Activated naive CD8-positive, alpha-beta T cell treated with anti-CD3 and anti-CD28 coated beads, Interleukin-2, amount 50 U/mL, for 16 hours (primary cell): ENCODE data around the gene HMGCS1.
A peak's percentile ranks its signal among the peaks of the same experiment; 100 is the strongest.
"Not testable (repeated sequence)": the region's sequence is repeated elsewhere in the genome, so short reads cannot be mapped to it uniquely, and the experiment has no call there.

Experiments
- DNase-seq: peaks from one replicate; pipeline ENCODE4 v3.0.0-alpha.2; 2020; ENCODE audit warnings: low read depth, low spot score

The HMGCS1 gene

DNA sequence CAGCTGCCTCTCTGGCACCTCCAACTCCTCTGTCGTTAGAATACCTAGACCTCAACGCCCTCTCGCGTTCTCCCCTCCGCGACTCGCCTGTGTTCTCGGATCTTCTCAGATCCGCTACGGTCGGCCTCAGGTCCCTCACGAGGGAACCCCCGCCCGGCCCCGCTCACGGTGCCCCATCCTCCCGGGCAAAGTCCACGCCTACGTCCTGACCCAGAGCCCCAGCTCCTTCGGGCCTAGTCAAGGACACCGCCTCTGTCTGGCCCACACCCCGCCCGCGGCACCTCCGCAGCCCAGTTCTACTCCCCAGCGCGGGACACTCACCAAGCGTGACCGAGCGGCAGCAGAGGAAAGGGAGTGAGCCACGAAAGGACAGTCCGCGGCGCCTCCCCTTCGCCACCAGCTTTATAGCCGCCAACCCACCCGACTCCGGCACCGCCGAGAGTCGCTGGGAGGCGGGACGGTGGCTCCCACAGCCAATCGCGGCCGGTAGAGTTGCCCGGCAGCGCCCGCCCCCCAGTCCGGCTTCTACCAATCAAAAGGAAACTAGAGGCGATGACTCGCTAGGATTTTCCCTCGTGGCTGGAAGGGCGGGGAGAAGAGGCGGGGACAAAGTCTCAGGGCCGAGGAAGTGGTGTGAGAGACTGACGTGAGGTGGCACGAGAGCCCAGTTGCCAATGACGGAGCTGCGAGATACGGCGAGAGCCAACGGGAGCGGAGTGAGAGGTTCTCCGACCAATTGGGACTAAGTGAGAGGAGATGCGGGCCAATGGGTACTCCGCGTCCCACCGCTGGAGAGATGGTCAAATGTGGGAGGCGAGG lies at the start of gene HMGCS1:
Gene HMGCS1 (minus strand): TSS at position 378 of the 819 bp plus-strand sequence. CDS start 14,447 bp downstream, outside the sequence.
- DNase-seq, result peak; percentile 98

DNA sequence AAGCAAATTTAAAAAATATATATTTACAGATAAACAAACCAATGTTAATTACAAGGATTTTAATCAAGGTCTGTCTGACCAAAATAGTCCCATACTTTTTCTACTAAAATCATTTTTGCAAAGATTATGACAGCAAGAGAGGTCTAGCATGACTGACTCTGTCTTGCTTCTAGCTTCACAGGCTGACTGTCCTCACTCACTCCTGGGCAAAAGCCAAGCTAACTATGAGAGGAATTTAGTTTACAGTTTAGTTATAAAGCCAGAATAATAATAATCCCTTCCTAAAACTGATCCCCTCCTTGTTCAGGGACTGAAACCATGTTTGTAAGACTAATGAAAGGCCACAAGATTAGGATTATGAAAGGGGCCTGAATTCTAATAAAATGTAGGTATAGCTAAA lies 45.5 kb upstream of the HMGCS1 start:
- no peak for DNase-seq

GRCh38 chr5:43358301-43358700 lies 45.1 kb upstream of the HMGCS1 start:
- no peak for DNase-seq

DNA sequence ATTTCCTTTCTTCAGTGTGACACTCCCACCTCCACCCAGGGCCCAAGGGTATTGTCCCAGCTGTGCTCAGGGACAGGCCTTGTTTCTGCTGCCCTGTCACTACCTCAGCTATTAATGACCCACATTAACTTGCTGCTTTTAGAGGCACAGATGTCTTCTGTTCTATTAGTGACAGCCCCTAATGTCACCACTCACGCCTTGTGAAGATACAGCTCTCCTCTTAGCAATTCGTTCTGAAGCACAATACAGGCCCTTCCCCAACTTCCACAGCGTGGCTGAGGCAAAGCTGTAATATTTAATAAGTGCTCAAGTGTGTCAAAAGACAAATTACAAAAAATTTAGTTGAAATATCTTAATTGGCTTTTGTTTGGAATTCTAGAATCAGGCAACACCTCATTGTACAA lies 44.7 kb upstream of the HMGCS1 start:
- no peak for DNase-seq

- no peak for DNase-seq
These were observed 43.9 kb upstream of the HMGCS1 start for GRCh38 chr5:43357067-43357466.

DNA sequence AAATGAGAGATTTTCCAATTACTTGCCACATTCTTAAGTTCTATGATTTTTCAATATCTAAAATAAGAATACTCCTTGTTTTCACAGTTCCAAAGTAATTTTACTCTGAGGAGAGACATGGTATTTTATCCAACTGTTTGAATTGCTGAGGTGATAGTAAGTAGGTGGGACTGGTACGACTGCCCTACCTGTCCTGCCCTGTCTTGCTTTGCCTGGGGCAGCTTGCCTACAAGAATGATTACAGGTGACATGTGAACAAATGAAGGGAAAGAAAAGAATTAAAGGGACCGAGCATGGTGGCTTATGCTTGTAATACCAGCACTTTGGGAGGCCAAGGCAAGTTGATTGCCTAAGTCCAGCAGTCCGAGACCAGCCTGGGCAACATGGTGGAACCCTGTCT lies 41.6 kb upstream of the HMGCS1 start:
- DNase-seq, result no peak

DNA sequence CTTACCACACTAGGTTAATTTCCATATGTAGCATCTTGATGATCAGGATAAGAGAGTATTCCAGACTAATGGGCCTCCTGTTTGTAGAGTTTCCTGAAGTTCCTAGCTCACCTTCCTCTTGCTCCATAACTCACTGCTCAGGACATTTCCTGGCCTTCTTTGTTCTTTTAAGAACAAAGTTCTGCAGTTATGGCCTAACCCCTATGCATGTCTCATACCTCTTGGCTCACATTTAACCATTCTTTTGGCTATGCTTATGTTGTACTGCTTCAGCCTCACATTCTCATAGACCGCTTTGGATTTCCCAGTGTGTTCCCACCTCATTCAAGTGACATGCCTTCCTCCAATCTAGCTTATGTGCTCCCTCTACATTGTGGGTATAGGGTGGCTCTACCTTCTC lies 40.5 kb upstream of the HMGCS1 start:
- DNase-seq, result no peak

DNA sequence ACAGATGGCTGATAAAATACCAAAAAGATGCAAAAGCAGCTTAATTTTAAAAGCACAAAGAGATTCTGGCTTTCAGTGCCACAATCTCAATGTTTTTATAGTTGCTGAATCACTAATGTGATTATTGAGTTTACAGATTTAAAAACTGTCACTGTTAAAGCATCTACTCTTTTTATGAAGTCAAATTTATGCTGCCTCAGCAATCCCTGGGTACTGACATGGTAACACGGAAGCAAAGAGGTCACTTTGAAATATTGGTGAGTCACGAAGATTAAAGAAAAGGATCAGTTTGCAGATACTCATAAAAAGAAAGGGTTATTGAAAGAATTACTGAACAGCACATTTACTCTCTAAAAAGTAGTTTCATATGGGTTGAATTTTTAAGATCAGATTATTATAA lies 39.7 kb upstream of the HMGCS1 start:
- DNase-seq, result no peak

- no peak for DNase-seq
These were observed 38.9 kb upstream of the HMGCS1 start for GRCh38 chr5:43352131-43352530.

GRCh38 chr5:43348861-43349363 lies 35.7 kb upstream of the HMGCS1 start:
- no peak for DNase-seq

GRCh38 chr5:43348207-43348606 lies 35.0 kb upstream of the HMGCS1 start:
- no peak for DNase-seq

- no peak for DNase-seq
These were observed 25.6 kb upstream of the HMGCS1 start for GRCh38 chr5:43338862-43339261.

DNA sequence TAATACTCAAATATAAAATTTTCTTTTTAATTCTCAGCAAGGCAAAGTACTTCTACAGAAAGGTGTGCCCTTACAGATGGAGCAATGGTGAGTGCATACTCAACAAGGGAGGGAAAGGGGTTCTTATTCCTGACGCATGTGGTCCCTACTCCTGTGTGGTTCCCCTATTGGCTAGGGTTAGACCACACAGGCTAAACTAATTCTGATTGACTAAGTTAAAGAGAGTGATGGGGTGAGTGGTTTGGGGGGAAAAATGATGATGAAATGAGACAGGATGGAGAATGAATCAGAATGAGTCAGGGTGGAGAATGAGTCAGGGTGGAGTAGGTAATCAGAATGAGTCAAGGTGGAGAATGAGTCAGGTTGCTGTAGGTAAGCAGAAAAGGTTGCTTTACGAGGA lies 22.9 kb upstream of the HMGCS1 start:
- no peak for DNase-seq

DNA sequence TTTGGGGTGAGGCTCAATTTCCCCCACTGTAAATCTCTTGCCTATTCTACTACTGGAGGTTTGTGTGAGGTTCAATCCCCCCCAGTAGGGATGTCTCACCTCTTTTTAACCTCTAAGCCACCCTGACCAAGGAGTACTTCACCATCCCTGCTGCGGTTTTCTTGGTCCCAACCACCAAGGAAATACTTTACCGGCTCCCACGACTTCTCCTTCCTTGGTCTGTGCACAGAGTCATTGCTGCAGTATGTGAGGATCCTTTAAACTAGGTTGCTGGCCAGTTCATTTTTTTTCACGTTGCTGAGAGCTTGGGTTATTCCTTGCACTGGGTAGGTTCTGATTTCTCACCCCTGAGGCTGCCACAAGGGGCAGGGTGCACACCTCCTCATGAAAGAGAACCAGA lies 22.5 kb upstream of the HMGCS1 start:
- no peak for DNase-seq

DNA sequence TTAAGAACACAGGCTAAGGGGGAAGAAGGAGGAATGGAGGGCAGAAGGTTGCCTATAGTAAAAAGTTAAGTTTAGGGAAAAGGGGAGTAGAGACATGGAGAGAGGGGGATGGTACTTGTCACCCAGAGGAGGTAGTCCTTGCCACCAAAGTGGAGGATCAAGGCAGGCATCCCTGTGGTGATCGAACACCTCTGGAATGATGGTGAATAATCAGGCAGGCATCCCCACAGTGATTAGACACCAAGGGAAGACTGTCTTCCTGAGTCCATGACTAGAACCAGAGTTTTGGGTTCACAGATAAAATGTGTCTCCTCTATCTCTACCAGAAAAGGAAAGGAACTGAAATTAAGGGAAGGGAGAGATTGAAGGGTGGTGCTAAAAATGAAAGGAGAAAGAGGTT lies 19.2 kb upstream of the HMGCS1 start:
- DNase-seq, result no peak

DNA sequence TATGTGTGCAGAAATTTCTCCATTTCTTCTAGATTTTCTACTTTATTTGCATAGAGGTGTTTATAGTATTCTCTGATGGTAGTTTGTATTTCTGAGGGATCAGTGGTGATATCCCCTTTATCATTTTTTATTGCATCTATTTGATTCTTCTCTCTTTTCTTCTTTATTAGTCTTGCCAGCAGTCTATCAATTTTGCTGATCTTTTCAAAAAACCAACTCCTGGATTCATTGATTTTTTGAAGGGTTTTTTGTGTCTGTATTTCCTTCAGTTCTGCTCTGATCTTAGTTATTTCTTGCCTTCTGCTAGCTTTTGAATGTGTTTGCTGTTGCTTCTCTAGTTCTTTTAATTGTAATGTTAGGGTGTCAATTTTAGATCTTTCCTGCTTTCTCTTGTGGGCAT lies 12.4 kb upstream of the HMGCS1 start:
- DNase-seq, result not testable (repeated sequence)

- not testable (repeated sequence) for DNase-seq
These were observed 10.3 kb upstream of the HMGCS1 start for GRCh38 chr5:43323488-43323887.

GRCh38 chr5:43320846-43321245 lies 7.6 kb upstream of the HMGCS1 start:
- DNase-seq, result no peak

DNA sequence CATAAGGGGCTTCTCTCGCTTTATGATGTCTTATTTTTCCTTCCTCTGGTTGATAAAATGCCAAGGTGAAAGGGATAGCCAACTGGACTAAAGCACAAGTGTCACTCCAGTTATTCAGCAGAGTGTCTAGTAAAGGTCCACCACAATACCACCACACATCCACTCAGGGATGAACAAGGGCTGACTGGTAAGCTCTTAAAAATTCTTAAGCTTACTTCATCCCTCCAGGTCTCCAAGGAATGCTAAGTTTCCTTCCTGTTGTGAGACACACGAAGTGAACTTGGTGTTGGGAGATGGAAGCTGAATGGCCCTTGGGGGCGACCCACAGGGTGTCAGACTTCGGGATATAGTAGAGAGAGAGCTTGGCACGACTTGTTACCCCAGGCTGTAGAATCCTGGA lies 3.2 kb upstream of the HMGCS1 start:
- DNase-seq, result no peak

DNA sequence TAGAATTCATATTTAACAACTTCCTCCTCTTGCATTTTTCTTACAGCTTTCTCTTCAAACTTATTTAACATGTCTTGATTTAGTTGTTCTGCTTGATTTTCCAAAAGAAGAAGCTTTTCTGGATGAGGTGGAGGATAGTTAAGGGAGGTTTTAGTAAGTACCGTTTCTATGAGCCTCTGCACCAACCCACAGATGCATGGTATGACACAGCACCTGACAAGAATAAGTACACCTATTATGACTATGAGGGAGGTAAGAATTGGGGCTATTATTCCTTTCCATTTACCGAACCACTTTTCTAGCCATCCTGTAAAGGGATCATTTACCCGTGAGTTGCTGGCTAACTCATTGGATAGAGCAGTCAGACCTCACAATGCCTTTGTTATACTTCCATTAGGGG lies 2.5 kb upstream of the HMGCS1 start:
- DNase-seq, result no peak

DNA sequence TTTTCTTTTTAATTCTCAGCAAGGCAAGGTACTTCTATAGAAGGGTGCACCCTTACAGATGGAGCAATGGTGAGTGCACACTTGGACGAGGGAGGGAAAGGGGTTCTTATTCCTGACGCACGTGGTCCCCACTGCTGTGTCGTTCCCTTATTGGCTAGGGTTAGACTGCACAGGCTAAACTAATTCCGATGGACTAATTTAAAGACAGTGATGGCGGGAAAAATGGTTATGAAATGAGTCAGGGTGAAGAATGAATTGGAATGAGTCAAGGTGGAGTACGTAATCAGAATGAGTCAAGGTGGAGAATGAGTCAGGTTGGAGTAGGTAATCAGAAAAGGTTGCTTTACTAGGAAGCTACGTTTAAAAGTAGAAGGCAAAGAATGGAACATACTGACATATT lies 2.1 kb upstream of the HMGCS1 start:
- DNase-seq, result no peak

- no peak for DNase-seq
These were observed 1.5 kb upstream of the HMGCS1 start for GRCh38 chr5:43314724-43315123.

DNA sequence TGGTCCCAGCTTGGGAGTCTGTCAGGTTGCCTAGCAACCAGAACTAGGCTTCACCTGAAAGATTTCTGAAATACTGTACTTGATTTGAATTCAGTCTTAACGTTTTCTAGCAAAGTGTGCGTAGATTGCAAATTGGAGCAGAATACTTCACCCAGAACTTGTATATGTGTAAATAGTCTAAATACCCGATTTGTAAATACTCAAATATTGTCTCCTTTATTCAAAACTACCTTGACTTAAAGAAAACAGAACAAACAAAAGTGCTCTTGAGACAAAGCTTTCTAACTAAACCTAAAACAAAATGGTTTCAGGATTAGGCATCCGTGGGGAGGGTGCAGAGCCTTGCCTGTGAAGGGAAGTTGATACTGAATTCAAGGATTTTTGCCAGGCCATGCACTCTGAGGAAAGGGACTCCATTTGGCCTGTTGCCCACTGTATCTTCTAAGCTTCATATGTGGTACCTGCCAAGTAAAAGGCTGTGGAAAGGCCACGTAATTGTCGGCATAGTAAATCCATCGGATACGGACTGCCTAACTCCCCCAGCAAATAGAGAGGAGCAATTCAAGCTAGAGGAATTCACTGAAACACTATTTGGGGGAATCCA lies 744 bp upstream of the HMGCS1 start:
- no peak for DNase-seq
